ENCODE measurements around the gene PVRIG. TPM values are rescaled to one million over a fixed set of nuclear protein-coding genes. Genes with fewer than 3 reads are reported as not detected.
A peak's percentile ranks its signal among the peaks of the same experiment; 100 is the strongest.

The PVRIG gene
- total and polyA plus RNA-seq, 2 of the 8 experiments (the other 6 are each of a cell fraction or from before 2014, with no cell fraction given), result 0.15 TPM; not detected in 1

- no peaks in the 10 kb centered on the region for H3K79me2 ChIP-seq (ENCODE audit: control insufficient read depth in 1 of 2, insufficient read depth in 2 of 2, low read length in 2 of 2)
- peaks cover 0 to 14% (median 5%) of the 10 kb centered on the region in 4 experiments; a peak in 6 of 7 replicates for H3K27me3 ChIP-seq (replicated peaks in 1 of 4; ENCODE audit: control insufficient read depth in 3 of 4, extremely low read depth in 1 of 4, insufficient read depth in 3 of 4, low read length in 3 of 4)
- POLR2A ChIA-PET (ENCODE audit: partially characterized antibody), result interaction anchor here (1.1 to 1.6 kb wide), 3 partner anchors 60 to 78 kb away, joined by 3 to 6 read pairs (median 3); partner anchors contain the start of gene LAMTOR4
- no peak overlapping the region for H3K18ac ChIP-seq (ENCODE audit: extremely low read depth, low read length)
- H3K4ac ChIP-seq (replicated peaks; ENCODE audit: insufficient read length, low read depth, low read length), result no peak overlapping the region
- H2BK5ac ChIP-seq (ENCODE audit: low read depth, low read length), result no peak overlapping the region
- no peak overlapping the region for H3K23ac ChIP-seq (ENCODE audit: insufficient read length)
- H4K91ac ChIP-seq (replicated peaks; ENCODE audit: insufficient read length, low read length), result no peak overlapping the region
- H3K4me2 ChIP-seq (ENCODE audit: insufficient read depth in 1 of 2, low read depth in 2 of 2, low read length in 2 of 2), result no peak overlapping the region
- H3K56ac ChIP-seq (replicated peaks; ENCODE audit: insufficient read length, low read depth, low read length), result no peak overlapping the region
- H3K36me3 ChIP-seq (ENCODE audit: control insufficient read depth in 2 of 4, insufficient read depth in 4 of 4, low read length in 3 of 4), result no peaks in the 10 kb centered on the region
- H2AK5ac ChIP-seq (ENCODE audit: low read depth, low read length), result 0 out of 2 replicates have a peak overlapping the region, but pooled peaks have one; percentile 25
- no peak overlapping the region for H2AFZ ChIP-seq (ENCODE audit: low read length)
- CTCF ChIA-PET (ENCODE audit: partially characterized antibody), result interaction anchor here (1.4 to 1.6 kb wide), 2 partner anchors 8 to 77 kb away, joined by 4 to 11 read pairs; no protein-coding TSS in a partner anchor
- H3K23me2 ChIP-seq (ENCODE audit: low read depth, low read length), result 0 out of 2 replicates have a peak, but pooled peaks cover 1% of the 10 kb centered on the region
- DNase-seq (ENCODE audit: low read depth in 1 of 2, low spot score in 2 of 2) (no peak), FAIRE-seq (no peak)
- H2BK20ac ChIP-seq (ENCODE audit: low read length), result no peak overlapping the region
- no peaks in the 10 kb centered on the region for H4K20me1 ChIP-seq (replicated peaks in 1 of 2; ENCODE audit: control insufficient read depth in 1 of 2, insufficient read depth in 2 of 2, low read length in 2 of 2)
- no peak overlapping the region for H2BK120ac ChIP-seq (replicated peaks; ENCODE audit: low read depth, low read length)
- no peak overlapping the region for H2BK15ac ChIP-seq (ENCODE audit: low read length)
- no peak overlapping the region for H3K4me3 ChIP-seq (ENCODE audit: extremely low read depth in 1 of 4, insufficient read depth in 2 of 4, low read depth in 3 of 4, low read length in 4 of 4)
- H4K8ac ChIP-seq (ENCODE audit: extremely low read depth, insufficient read depth, low read length), result no peak overlapping the region
- WGBS, 2 experiments (ENCODE audit: extremely low coverage in 1 of 2, insufficient coverage in 1 of 2, insufficient read length in 1 of 2, insufficient replicate concordance in 2 of 2, low coverage in 1 of 2, low lambda C conversion rate in 2 of 2, missing lambda C conversion rate in 1 of 2), result 82% methylated on average over 6 of the region's 6 CpGs; no CpG with 5 or more reads in 1 of the 2 experiments
- H2BK12ac ChIP-seq (ENCODE audit: low read depth, low read length), result no peak overlapping the region
- no peaks in the 10 kb centered on the region for H3K9me3 ChIP-seq (ENCODE audit: insufficient read depth in 2 of 2, low read depth in 1 of 2, low read length in 1 of 2)
- H3K9ac ChIP-seq (replicated peaks in 1 of 4; ENCODE audit: extremely low read depth in 1 of 4, low read depth in 3 of 4, low read length in 3 of 4), result no peak overlapping the region
- no peaks in the 10 kb centered on the region for H3K79me1 ChIP-seq (ENCODE audit: low read depth, low read length)
- H4K5ac ChIP-seq (ENCODE audit: insufficient read length, low read depth, low read length), result no peak overlapping the region
- no peak overlapping the region for H3K27ac ChIP-seq (ENCODE audit: low read depth, low read length)
- peaks cover 0 to 4% (median 2%) of the 10 kb centered on the region in 4 experiments; a peak in 1 of 7 replicates for H3K4me1 ChIP-seq (replicated peaks in 1 of 4; ENCODE audit: control insufficient read depth in 3 of 4, insufficient read depth in 4 of 4, low read length in 3 of 4)
- H3K14ac ChIP-seq (ENCODE audit: insufficient read length), result no peak overlapping the region
- TF ChIP-seq NRF1 (IDR thresholded peaks at IDR 0.05; ENCODE audit: low read depth, low read length) (no peak), CBX8 (IDR thresholded peaks at IDR 0.05; ENCODE audit: borderline replicate concordance, low read depth, low read length) (no peak), KDM4A (IDR thresholded peaks at IDR 0.05; ENCODE audit: low read depth, low read length, severe bottlenecking) (no peak), NANOG (IDR thresholded peaks at IDR 0.05; ENCODE audit: insufficient read depth, low read depth, low read length, poor library complexity, severe bottlenecking) (no peak), SAP30 (IDR thresholded peaks at IDR 0.05; ENCODE audit: insufficient read depth, insufficient replicate concordance, low read length) (no peak), BRCA1 (IDR thresholded peaks at IDR 0.05; ENCODE audit: low read depth, low read length) (no peak), CTCF (IDR thresholded peaks at IDR 0.05; ENCODE audit: control extremely low read depth in 1 of 3, insufficient read depth in 1 of 3, low read depth in 1 of 3, low read length in 3 of 3) (no peak), JUND (IDR thresholded peaks at IDR 0.05; ENCODE audit: low read length) (no peak), SUZ12 (IDR thresholded peaks at IDR 0.05; ENCODE audit: low read length) (no peak), SIN3A (conservative IDR thresholded peaks at IDR 0.05 in 1 of 2, IDR thresholded peaks at IDR 0.05 in 1 of 2; ENCODE audit: low read depth in 1 of 2, low read length in 2 of 2) (no peak)
These were observed 10.8 kb upstream of the PVRIG start for GRCh38 chr7:100208911-100209408.
